Measurements from ENCODE around the gene DGKZ. TPM values are rescaled to one million over a fixed set of nuclear protein-coding genes. Genes with fewer than 3 reads are reported as not detected.

Gene DGKZ
- total and polyA plus RNA-seq, 8 donors = 24.0 to 405 (median 61.7) TPM

DNA sequence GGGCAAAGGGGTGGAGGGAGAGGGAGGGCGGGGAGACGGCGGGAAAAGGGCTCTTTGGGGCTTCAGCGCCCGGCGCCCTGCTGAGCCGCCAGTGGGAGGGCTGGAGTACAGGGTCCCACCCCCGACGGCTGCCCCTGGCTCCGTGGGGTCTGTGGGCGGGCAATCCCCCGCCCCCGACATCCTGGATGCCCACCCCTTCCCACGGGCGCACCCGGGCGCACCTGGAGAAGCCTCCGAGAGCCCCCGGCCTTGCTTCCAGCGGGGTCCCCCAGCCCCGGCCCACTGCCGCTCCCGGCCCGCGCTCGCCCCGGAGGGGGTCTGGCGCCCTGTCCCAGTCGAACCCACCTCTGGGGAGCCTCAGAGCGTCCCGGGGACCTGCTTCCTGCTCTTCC, 43.9 kb downstream of the DGKZ start:
- Histone ChIP-seq H3K9me3 (no peaks in the 10 kb centered on the region), H3K36me3 (peaks cover 0 to 9% (median 6%) of the 10 kb centered on the region in 4 donors), H3K27me3 (peaks cover 17 to 73% (median 58%) of the 10 kb centered on the region in 3 donors), H3K4me3 (peak overlapping the region; percentile 23 to 63 (median 47)), H3K27ac (no peak overlapping the region), H3K4me1 (peaks cover 41 to 49% (median 46%) of the 10 kb centered on the region in 4 donors)
- TF ChIP-seq EP300 (IDR thresholded peaks at IDR 0.05) (no peak), POLR2A (IDR thresholded peaks at IDR 0.05) (no peak), POLR2AphosphoS5 (IDR thresholded peaks at IDR 0.05) (no peak)
- TF ChIP-seq, protein P1, sequence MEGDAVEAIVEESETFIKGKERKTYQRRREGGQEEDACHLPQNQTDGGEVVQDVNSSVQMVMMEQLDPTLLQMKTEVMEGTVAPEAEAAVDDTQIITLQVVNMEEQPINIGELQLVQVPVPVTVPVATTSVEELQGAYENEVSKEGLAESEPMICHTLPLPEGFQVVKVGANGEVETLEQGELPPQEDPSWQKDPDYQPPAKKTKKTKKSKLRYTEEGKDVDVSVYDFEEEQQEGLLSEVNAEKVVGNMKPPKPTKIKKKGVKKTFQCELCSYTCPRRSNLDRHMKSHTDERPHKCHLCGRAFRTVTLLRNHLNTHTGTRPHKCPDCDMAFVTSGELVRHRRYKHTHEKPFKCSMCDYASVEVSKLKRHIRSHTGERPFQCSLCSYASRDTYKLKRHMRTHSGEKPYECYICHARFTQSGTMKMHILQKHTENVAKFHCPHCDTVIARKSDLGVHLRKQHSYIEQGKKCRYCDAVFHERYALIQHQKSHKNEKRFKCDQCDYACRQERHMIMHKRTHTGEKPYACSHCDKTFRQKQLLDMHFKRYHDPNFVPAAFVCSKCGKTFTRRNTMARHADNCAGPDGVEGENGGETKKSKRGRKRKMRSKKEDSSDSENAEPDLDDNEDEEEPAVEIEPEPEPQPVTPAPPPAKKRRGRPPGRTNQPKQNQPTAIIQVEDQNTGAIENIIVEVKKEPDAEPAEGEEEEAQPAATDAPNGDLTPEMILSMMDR (IDR thresholded peaks at IDR 0.05) = no peak
- DNase-seq = no peak
- intact Hi-C loops (cut with DNase I; ENCODE audit: low total_unique reads) = loop anchor here (5.0 kb wide), 1 partner anchor 141 kb away; no protein-coding TSS in a partner anchor
- WGBS, 5 donors = 0 to 3% (median 2%) methylated on average over 15 to 30 of the region's 31 CpGs

DNA sequence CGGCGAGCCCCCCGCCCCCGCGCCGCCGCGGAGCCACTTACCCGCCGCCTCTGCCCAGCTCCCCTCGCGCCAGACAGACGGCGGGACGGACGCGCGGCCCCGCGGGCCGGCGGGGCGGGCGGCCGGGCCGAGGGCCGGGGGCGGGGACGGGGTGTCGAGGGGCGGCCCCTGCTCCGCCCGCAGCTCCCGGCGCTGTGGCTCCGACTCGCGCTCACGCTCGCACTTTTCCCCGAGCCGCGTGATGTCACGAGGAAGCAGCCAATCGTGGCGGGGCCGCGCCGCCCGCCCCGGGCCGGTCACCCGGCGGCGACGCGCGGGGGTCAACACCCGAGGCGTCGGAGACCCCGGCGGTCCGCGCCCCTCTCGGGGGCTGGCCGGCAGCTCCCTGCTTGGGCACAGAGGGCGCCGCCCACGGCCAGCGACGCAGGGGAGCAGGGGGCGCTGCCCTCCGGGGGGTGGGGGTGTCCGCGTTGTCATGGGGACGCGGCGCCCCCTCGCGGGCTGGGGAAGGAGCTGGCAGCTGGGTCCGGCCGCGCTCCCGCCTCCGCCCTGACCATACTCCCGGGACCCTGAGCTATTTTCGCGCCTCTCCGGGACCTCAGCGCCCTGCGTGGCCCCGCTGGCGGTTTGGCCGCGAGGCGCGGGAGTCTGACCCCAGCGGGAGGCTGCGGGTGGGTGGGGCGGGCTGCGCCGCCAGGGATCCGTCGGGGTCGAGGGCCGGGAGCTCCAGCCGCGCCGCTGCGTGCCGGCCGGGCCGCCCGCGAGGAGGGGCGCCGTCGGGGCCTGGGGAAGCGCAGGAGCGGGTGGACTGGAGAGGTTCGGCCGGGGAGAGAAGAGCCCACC, 44.5 kb downstream of the DGKZ start, which contains the start of gene CHRM4:
TSS of gene CHRM4 (minus strand) at position 199 of the 843 bp plus-strand sequence. CDS start 5,219 bp downstream, outside the sequence.
- Histone ChIP-seq H3K9me3 (no peaks in the 10 kb centered on the region), H3K4me3 (peak within 1 kb of the TSS; percentile 40 to 63 (median 47)), H3K27me3 (peaks cover 17 to 67% (median 56%) of the 10 kb centered on the region in 3 donors), H3K4me1 (peaks cover 41 to 49% (median 46%) of the 10 kb centered on the region in 4 donors), H3K27ac (no peak within 1 kb of the TSS), H3K36me3 (peaks cover 1 to 15% (median 12%) of the 10 kb centered on the region in 4 donors)
- TF ChIP-seq POLR2AphosphoS5 (IDR thresholded peaks at IDR 0.05) = no peak
- TF ChIP-seq EP300 (IDR thresholded peaks at IDR 0.05) = no peak
- TF ChIP-seq, protein P1 (IDR thresholded peaks at IDR 0.05) = peak in 2 of 7 experiments; percentile 16 to 28
- peak in 1 of 2 donors; percentile 78 for DNase-seq
- intact Hi-C loops (cut with DNase I; ENCODE audit: low total_unique reads) = loop anchor here (5.0 kb wide), 1 partner anchor 141 kb away; no protein-coding TSS in a partner anchor
- 0 to 4% (median 1%) methylated on average over 20 to 123 of the region's 123 CpGs for WGBS, 5 donors

DNA sequence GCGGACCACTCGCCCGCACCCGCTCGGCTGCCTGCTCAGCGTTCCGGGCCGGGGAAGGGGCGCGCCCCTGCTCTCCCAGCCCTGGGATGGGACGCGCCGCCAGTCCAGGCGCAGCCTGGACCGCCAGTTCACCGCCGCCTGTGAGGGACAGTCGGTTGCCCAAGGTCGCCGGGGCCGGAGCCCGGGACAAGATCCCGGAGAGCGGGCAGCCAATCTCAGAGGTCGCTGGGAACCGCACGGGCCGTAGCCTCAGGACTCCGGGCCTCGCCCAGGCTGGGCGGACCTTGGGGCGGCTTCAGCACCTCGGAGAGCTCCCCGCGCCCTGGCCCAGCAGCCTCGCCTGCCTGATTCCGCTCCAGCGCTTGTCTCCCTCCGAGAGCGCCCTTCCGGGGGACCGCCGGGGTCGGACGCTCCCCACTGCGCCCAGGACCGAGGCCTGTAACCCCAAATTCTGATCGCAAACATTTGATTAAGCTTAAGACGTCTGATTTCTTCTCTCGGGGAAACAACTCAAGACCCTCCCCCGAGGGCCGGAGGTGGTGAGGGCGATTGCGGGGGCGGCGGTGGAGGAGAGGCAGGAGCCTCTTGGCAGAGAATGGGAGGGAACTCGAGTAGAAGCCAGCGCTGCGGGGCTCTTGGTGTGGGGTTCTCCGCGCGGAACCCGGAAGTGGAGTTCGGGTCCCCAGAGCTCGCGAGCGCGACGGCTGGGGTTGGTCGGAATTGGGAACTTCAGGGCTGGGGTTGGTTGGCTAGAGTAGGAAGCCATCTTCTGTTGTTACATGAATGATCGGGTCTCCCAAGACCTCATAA, 45.4 kb downstream of the DGKZ start:
- Histone ChIP-seq H3K27ac (no peak overlapping the region), H3K9me3 (no peaks in the 10 kb centered on the region), H3K4me1 (peaks cover 41 to 49% (median 46%) of the 10 kb centered on the region in 4 donors), H3K36me3 (peaks cover 10 to 23% (median 21%) of the 10 kb centered on the region in 4 donors), H3K27me3 (peaks cover 17 to 58% (median 49%) of the 10 kb centered on the region in 3 donors), H3K4me3 (peak overlapping the region; percentile 40 to 63 (median 47))
- no peak for TF ChIP-seq POLR2A (IDR thresholded peaks at IDR 0.05)
- peak in 1 of 3 donors; percentile 43 for TF ChIP-seq POLR2AphosphoS5 (IDR thresholded peaks at IDR 0.05)
- WGBS, 5 donors = 2 to 15% (median 3%) methylated on average over 18 to 71 of the region's 71 CpGs
- intact Hi-C loops (cut with DNase I; ENCODE audit: low total_unique reads) = loop anchor here (5.0 kb wide), 1 partner anchor 140 kb away; no protein-coding TSS in a partner anchor
- peak; percentile 87 to 96 for DNase-seq

DNA sequence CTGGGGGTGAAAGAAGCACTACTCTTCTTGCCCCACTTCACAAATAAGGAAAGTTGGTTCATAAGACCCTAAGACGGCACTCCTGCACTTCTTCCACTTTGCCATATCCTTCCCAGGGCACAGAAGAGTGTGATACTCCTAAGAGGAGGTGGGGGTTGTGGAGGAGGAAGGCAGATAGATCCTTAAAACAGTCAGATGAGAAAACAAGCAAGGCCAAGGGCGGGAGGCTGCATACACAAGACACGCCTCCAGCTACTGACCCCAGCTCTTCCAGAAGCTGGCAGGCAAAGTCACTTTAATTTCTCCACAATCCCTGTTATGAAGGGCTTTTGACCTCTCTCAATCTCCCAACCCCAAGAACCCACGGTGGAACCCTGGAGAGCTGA, 46.0 kb downstream of the DGKZ start:
- DNase-seq = no peak
- Histone ChIP-seq H3K36me3 (peaks cover 16 to 29% (median 27%) of the 10 kb centered on the region in 4 donors), H3K27ac (no peak overlapping the region), H3K27me3 (peaks cover 17 to 52% (median 43%) of the 10 kb centered on the region in 3 donors), H3K4me3 (peak overlapping the region in 2 of 4 donors; percentile 51 to 63), H3K4me1 (peaks cover 41 to 47% (median 45%) of the 10 kb centered on the region in 4 donors), H3K9me3 (no peaks in the 10 kb centered on the region)
- 52 to 70% (median 57%) methylated on average over 4 of the region's 4 CpGs for WGBS, 5 donors
- intact Hi-C loops (cut with DNase I; ENCODE audit: low total_unique reads) = loop anchor here (5.0 kb wide), 1 partner anchor 139 kb away; no protein-coding TSS in a partner anchor
- TF ChIP-seq, protein P1 (IDR thresholded peaks at IDR 0.05) = no peak
- TF ChIP-seq POLR2AphosphoS5 (IDR thresholded peaks at IDR 0.05) = no peak
- no peak for TF ChIP-seq EP300 (IDR thresholded peaks at IDR 0.05)
- TF ChIP-seq POLR2A (IDR thresholded peaks at IDR 0.05) = no peak

All from stomach (tissue), 9 donors.